Activated naive CD4-positive, alpha-beta T cell treated with anti-CD3 and anti-CD28 coated beads, Interleukin-2, amount 10 ng/mL, durations not matched to agents 7 days and 5 days (primary cell): ENCODE data around the gene POP4.
A peak's percentile ranks its signal among the peaks of the same experiment; 100 is the strongest.

Experiments
- CTCF ChIA-PET: fragments of 350-600 bp; sonication (Branson Sonifier 250); formaldehyde crosslinking; loops from one replicate; lab custom pipeline; 2021; ENCODE audit warnings: antibody characterized with exemption; lab: Charles Lee
- DNase-seq: peaks from one replicate; pipeline ENCODE4 v3.0.0-alpha.2; 2020
- H3K27ac Mint-ChIP-seq: one replicate; pipeline ENCODE4 v1.8.0; 2021; ENCODE audit warnings: mild to moderate bottlenecking, moderate library complexity, mixed read lengths
- H3K27me3 Mint-ChIP-seq: one replicate; pipeline ENCODE4 v1.8.0; 2021; ENCODE audit warnings: mild to moderate bottlenecking, mixed read lengths
- H3K36me3 Mint-ChIP-seq: one replicate; pipeline ENCODE4 v1.8.0; 2021; ENCODE audit warnings: mixed read lengths
- H3K4me1 Mint-ChIP-seq: one replicate; pipeline ENCODE4 v1.8.0; 2021; ENCODE audit warnings: mixed read lengths
- H3K4me3 Mint-ChIP-seq: one replicate; pipeline ENCODE4 v1.8.0; 2021; ENCODE audit warnings: mild to moderate bottlenecking, moderate library complexity, mixed read lengths
- H3K9me3 Mint-ChIP-seq: one replicate; pipeline ENCODE4 v1.8.0; 2021; ENCODE audit warnings: mixed read lengths

Gene POP4

DNA sequence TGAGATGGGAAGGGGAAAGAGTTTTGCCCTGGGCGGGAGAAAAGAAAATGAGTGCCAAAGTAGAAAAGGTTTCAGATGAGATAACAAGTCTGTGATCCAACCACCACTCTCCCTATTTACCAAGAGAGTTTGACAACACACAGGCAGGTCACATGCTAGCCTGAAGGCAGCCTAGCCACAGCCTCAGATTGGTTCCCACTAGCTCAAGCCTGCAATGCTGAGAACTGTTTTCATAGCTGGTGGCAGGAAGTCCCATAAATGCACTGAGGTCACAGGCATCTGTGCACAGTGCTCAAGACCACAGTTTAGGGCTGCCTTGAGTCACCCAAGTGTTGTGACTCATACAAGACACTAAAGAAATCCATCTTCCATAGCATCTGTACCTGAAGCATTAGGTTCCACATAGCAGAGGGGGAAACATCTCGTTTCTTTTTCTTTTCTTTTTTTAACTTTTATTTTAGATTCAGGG is 18.5 kb upstream of the POP4 start:
- DNase-seq = peak; percentile 74
- CTCF ChIA-PET = interaction anchor here (0.9 to 1.7 kb wide), 5 partner anchors 10 to 124 kb away, joined by 3 to 8 read pairs (median 3); partner anchors contain the start of gene POP4

DNA sequence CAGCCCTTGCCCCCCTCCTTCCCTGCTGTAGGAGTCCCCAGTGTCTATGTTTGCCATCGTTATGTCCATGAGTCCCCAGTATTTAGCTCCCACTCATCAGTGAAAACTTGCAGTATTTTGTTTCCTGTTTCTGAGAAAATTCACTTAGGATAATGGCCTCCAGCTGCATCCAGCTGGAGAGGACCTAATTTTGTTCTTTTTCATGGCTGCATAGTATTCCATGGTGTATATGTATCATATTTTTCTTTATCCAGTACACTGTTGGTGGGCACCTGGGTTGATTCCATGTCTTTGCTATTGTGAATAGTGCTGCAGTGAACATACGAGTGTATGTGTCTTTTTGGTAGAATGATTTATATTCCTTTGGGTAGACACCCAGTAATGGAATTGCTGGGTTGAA is 18.0 kb upstream of the POP4 start:
- peaks cover 13% of the 10 kb centered on the region for H3K9me3 Mint-ChIP-seq
- peaks cover 38% of the 10 kb centered on the region for H3K27me3 Mint-ChIP-seq
- CTCF ChIA-PET = interaction anchor here (0.9 to 1.7 kb wide), 5 partner anchors 10 to 123 kb away, joined by 3 to 8 read pairs (median 3); partner anchors contain the start of gene POP4
- no peak overlapping the region for H3K27ac Mint-ChIP-seq
- DNase-seq = no peak
- no peaks in the 10 kb centered on the region for H3K36me3 Mint-ChIP-seq
- no peak overlapping the region for H3K4me3 Mint-ChIP-seq
- peaks cover 18% of the 10 kb centered on the region for H3K4me1 Mint-ChIP-seq

More for the DNA sequence above, 18.5 kb upstream of the POP4 start:
- Mint-ChIP-seq H3K27me3 (peaks cover 32% of the 10 kb centered on the region), H3K27ac (peak overlapping the region; percentile 76), H3K9me3 (peaks cover 13% of the 10 kb centered on the region), H3K4me3 (no peak overlapping the region), H3K4me1 (peaks cover 18% of the 10 kb centered on the region), H3K36me3 (no peaks in the 10 kb centered on the region)

DNA sequence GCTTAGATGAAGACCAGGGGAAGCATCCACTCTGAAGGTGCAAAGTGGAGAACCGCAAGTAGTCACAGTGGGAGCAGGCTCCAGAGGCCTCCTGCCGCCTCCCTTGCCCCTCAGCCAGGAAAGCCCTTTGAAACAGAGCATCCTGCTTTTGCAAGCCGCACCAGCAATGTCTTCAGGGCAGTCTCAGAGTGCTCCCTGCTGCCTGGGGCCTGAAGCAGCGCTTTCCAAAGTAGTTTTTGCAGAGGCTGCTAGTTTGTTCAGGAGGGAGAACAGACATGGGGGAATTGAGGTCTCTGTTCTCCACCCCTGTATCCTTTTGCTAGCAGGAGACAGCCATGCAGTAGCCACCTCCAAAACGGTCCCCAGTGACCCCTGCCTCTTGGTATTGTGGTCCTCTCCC is 15.8 kb upstream of the POP4 start:
- H3K4me3 Mint-ChIP-seq = no peak overlapping the region
- no peak for DNase-seq
- CTCF ChIA-PET = interaction anchor here (1.2 kb wide), 1 partner anchor 9 kb away, joined by 3 read pairs; no protein-coding TSS in a partner anchor
- no peak overlapping the region for H3K27ac Mint-ChIP-seq
- H3K4me1 Mint-ChIP-seq = peaks cover 16% of the 10 kb centered on the region
- H3K27me3 Mint-ChIP-seq = peaks cover 53% of the 10 kb centered on the region
- no peaks in the 10 kb centered on the region for H3K36me3 Mint-ChIP-seq
- peaks cover 13% of the 10 kb centered on the region for H3K9me3 Mint-ChIP-seq

- H3K27me3 Mint-ChIP-seq = peaks cover 59% of the 10 kb centered on the region
- CTCF ChIA-PET = no interaction called here
Measured at GRCh38 chr19:29591670-29592069, 14.4 kb upstream of the POP4 start.

DNA sequence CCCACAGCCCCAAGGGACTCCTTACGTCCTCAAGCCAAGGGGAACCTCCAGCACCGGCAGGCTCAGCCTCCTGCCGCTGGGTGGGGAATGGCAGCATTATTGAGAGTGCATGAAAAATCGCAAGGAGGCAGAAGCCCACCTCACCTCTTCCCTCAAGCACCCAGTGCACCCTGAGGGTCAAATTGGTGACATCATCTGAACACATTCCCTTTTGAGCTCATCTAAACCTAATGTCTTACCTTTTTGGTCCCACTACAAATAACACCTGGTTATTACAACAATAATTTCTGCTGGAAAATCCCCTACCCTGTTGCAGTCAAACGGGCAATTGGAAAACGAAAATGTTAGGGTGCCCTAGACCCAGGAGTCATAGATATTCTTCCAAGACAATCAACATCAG is 12.2 kb upstream of the POP4 start:
- H3K4me1 Mint-ChIP-seq = no peaks in the 10 kb centered on the region
- H3K4me3 Mint-ChIP-seq = no peak overlapping the region
- H3K27me3 Mint-ChIP-seq = peaks cover 80% of the 10 kb centered on the region
- DNase-seq = no peak
- no peak overlapping the region for H3K27ac Mint-ChIP-seq
- no peaks in the 10 kb centered on the region for H3K36me3 Mint-ChIP-seq
- H3K9me3 Mint-ChIP-seq = peaks cover 10% of the 10 kb centered on the region
- CTCF ChIA-PET = no interaction called here

More at GRCh38 chr19:29591670-29592069, 14.4 kb upstream of the POP4 start:
- Mint-ChIP-seq H3K27ac (no peak overlapping the region), H3K4me3 (no peak overlapping the region), H3K36me3 (no peaks in the 10 kb centered on the region), H3K9me3 (peaks cover 13% of the 10 kb centered on the region), H3K4me1 (peaks cover 14% of the 10 kb centered on the region)
- DNase-seq = no peak

DNA sequence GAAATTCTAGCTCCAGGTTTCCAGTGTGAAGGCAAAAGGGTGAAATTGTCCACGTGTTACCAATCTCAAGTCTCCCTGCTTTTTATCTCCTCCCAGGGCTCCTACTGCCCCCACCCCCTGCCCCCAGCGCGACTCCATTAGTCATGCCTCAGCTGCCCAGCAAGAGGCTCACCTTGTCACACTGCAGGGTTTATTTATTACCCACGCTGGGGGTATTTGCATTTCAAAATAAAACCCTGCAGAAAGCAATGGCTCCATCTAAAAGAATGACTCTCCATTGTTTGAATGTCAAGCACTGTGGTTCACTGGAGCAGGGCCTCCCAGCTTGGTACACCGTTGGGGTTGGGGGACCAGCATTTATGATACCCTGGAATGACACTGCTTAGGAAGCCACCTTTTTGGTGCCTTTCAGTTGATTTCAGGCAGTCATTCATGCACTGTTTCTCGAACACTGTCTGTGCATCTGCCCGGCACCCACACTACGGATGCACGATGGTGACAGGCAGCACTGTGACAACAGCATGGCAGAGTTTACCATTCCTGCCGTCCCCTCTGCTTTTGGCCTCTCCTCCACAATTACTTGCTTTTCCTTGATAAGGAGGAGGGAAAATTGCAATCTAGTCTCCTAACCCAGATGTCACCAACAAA is 9.9 kb upstream of the POP4 start:
- no peak overlapping the region for H3K27ac Mint-ChIP-seq
- peaks cover 73% of the 10 kb centered on the region for H3K27me3 Mint-ChIP-seq

GRCh38 chr19:29596885-29597525 is 9.1 kb upstream of the POP4 start:
- Mint-ChIP-seq H3K36me3 (no peaks in the 10 kb centered on the region), H3K9me3 (no peaks in the 10 kb centered on the region), H3K4me3 (no peak overlapping the region), H3K27ac (no peak overlapping the region), H3K4me1 (no peaks in the 10 kb centered on the region), H3K27me3 (peaks cover 65% of the 10 kb centered on the region)
- CTCF ChIA-PET = interaction anchor here (0.7 to 2.4 kb wide), 3 partner anchors 9 to 68 kb away, joined by 3 to 8 read pairs (median 4); no protein-coding TSS in a partner anchor
- DNase-seq = peak; percentile 8

More for the DNA sequence above, 9.9 kb upstream of the POP4 start:
- no peaks in the 10 kb centered on the region for H3K36me3 Mint-ChIP-seq
- no peaks in the 10 kb centered on the region for H3K9me3 Mint-ChIP-seq
- no peaks in the 10 kb centered on the region for H3K4me1 Mint-ChIP-seq
- CTCF ChIA-PET = no interaction called here
- DNase-seq = no peak
- H3K4me3 Mint-ChIP-seq = no peak overlapping the region

- no peak overlapping the region for H3K27ac Mint-ChIP-seq
Measured at GRCh38 chr19:29598036-29598435, 8.0 kb upstream of the POP4 start.

GRCh38 chr19:29598496-29598895 is 7.6 kb upstream of the POP4 start:
- Mint-ChIP-seq H3K4me3 (no peak overlapping the region), H3K4me1 (no peaks in the 10 kb centered on the region), H3K27me3 (peaks cover 51% of the 10 kb centered on the region), H3K27ac (no peak overlapping the region), H3K36me3 (peaks cover 2% of the 10 kb centered on the region), H3K9me3 (no peaks in the 10 kb centered on the region)
- no peak for DNase-seq
- CTCF ChIA-PET = interaction anchor here (1.0 to 2.4 kb wide), 3 partner anchors 11 to 335 kb away, joined by 3 to 8 read pairs (median 4); no protein-coding TSS in a partner anchor

More at GRCh38 chr19:29598036-29598435, 8.0 kb upstream of the POP4 start:
- no peaks in the 10 kb centered on the region for H3K4me1 Mint-ChIP-seq
- DNase-seq = no peak
- peaks cover 2% of the 10 kb centered on the region for H3K36me3 Mint-ChIP-seq
- H3K9me3 Mint-ChIP-seq = no peaks in the 10 kb centered on the region
- no peak overlapping the region for H3K4me3 Mint-ChIP-seq
- peaks cover 56% of the 10 kb centered on the region for H3K27me3 Mint-ChIP-seq
- CTCF ChIA-PET = interaction anchor here (1.0 to 2.4 kb wide), 4 partner anchors 10 to 335 kb away, joined by 3 to 8 read pairs (median 4); no protein-coding TSS in a partner anchor

- peaks cover 13% of the 10 kb centered on the region for H3K27me3 Mint-ChIP-seq
- peaks cover 24% of the 10 kb centered on the region for H3K4me1 Mint-ChIP-seq
- no peak overlapping the region for H3K27ac Mint-ChIP-seq
- DNase-seq = no peak
- CTCF ChIA-PET = interaction anchor here (1.4 kb wide), 1 partner anchor 113 kb away, joined by 5 read pairs; no protein-coding TSS in a partner anchor
- no peak overlapping the region for H3K4me3 Mint-ChIP-seq
- no peaks in the 10 kb centered on the region for H3K9me3 Mint-ChIP-seq
- H3K36me3 Mint-ChIP-seq = peaks cover 6% of the 10 kb centered on the region
Measured at GRCh38 chr19:29603308-29603707, 2.8 kb upstream of the POP4 start.

DNA sequence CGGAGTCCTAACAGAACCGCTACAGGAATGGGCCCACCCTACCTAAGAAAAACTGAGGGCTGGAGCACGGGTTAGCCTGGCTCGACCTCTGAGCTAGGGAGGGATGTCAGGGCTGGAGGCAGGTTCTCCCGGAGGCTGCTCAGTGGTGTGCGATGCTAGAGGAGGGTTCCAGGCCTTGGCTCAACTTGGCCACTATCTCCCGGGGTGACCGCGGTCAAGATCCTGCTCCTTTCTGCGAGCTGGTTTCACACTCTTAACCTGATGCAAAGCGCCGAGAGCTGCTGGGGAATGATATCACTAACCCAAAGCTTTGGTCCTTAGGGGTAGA is 301 bp downstream of the POP4 start:
- no peak for DNase-seq
- CTCF ChIA-PET = interaction anchor here (1.0 to 9.1 kb wide), 9 partner anchors 19 to 335 kb away, joined by 3 to 142 read pairs (median 4); partner anchors contain the start of genes C19orf12, PLEKHF1 and URI1
- peaks cover 6% of the 10 kb centered on the region for H3K27me3 Mint-ChIP-seq
- no peaks in the 10 kb centered on the region for H3K9me3 Mint-ChIP-seq
- H3K4me3 Mint-ChIP-seq = peak overlapping the region; percentile 94
- peak overlapping the region; percentile 99 for H3K27ac Mint-ChIP-seq
- H3K4me1 Mint-ChIP-seq = peaks cover 34% of the 10 kb centered on the region
- peaks cover 24% of the 10 kb centered on the region for H3K36me3 Mint-ChIP-seq

GRCh38 chr19:29609636-29610035 is 3.6 kb downstream of the POP4 start:
- CTCF ChIA-PET = interaction anchor here (0.7 to 9.1 kb wide), 11 partner anchors 11 to 105 kb away, joined by 3 to 142 read pairs (median 16); partner anchors contain the start of genes C19orf12 and PLEKHF1
- H3K4me1 Mint-ChIP-seq = peaks cover 31% of the 10 kb centered on the region
- H3K36me3 Mint-ChIP-seq = peaks cover 44% of the 10 kb centered on the region
- H3K27ac Mint-ChIP-seq = no peak overlapping the region
- H3K27me3 Mint-ChIP-seq = peaks cover 6% of the 10 kb centered on the region
- H3K4me3 Mint-ChIP-seq = no peak overlapping the region
- DNase-seq = no peak
- no peaks in the 10 kb centered on the region for H3K9me3 Mint-ChIP-seq

- peaks cover 28% of the 10 kb centered on the region for H3K4me1 Mint-ChIP-seq
- CTCF ChIA-PET = interaction anchor here (0.6 to 9.1 kb wide), 16 partner anchors 9 to 110 kb away, joined by 3 to 142 read pairs (median 10); partner anchors contain the start of genes C19orf12 and PLEKHF1
- no peak overlapping the region for H3K27ac Mint-ChIP-seq
- peaks cover 46% of the 10 kb centered on the region for H3K36me3 Mint-ChIP-seq
- H3K4me3 Mint-ChIP-seq = no peak overlapping the region
- no peak for DNase-seq
- H3K27me3 Mint-ChIP-seq = peaks cover 6% of the 10 kb centered on the region
- no peaks in the 10 kb centered on the region for H3K9me3 Mint-ChIP-seq
Measured at GRCh38 chr19:29610213-29610573, 4.1 kb downstream of the POP4 start.
